ENCODE measurements around the gene MVD. TPM values are rescaled to one million over a fixed set of nuclear protein-coding genes. Genes with fewer than 3 reads are reported as not detected.

MVD gene
- total RNA-seq, 1 donor from 2014 or later = 59.0 TPM

GRCh38 chr16:88695218-88695617 is 32.3 kb upstream of the MVD start:
- no peak for DNase-seq (ENCODE audit: extremely low spot score, unreplicated experiment)
- Mint-ChIP-seq H3K27ac (no peak overlapping the region), H3K4me3 (no peak overlapping the region), H3K27me3 (peaks cover 6% of the 10 kb centered on the region), H3K36me3 (no peaks in the 10 kb centered on the region), H3K4me1 (ENCODE audit: unreplicated experiment) (no peaks in the 10 kb centered on the region), H3K9me3 (no peaks in the 10 kb centered on the region)
- no peak for TF ChIP-seq CTCF (conservative IDR thresholded peaks at IDR 0.05)

- Mint-ChIP-seq H3K27me3 (peaks cover 8% of the 10 kb centered on the region), H3K9me3 (no peaks in the 10 kb centered on the region), H3K4me3 (no peak overlapping the region), H3K4me1 (ENCODE audit: unreplicated experiment) (no peaks in the 10 kb centered on the region), H3K27ac (no peak overlapping the region), H3K36me3 (no peaks in the 10 kb centered on the region)
- DNase-seq (ENCODE audit: extremely low spot score, unreplicated experiment) = no peak
- no peak for TF ChIP-seq CTCF (conservative IDR thresholded peaks at IDR 0.05)
Measured at GRCh38 chr16:88694221-88695087, 31.6 kb upstream of the MVD start.

- TF ChIP-seq CTCF (conservative IDR thresholded peaks at IDR 0.05) = no peak
- peaks cover 17% of the 10 kb centered on the region for H3K27me3 Mint-ChIP-seq
- no peak overlapping the region for H3K4me3 Mint-ChIP-seq
- no peaks in the 10 kb centered on the region for H3K9me3 Mint-ChIP-seq
- H3K4me1 Mint-ChIP-seq (ENCODE audit: unreplicated experiment) = no peaks in the 10 kb centered on the region
- no peak overlapping the region for H3K27ac Mint-ChIP-seq
- DNase-seq (ENCODE audit: extremely low spot score, unreplicated experiment) = no peak
- no peaks in the 10 kb centered on the region for H3K36me3 Mint-ChIP-seq
Measured at GRCh38 chr16:88693420-88694177, 30.7 kb upstream of the MVD start.

GRCh38 chr16:88692861-88693260 is 30.0 kb upstream of the MVD start:
- H3K4me3 Mint-ChIP-seq = no peak overlapping the region
- no peak overlapping the region for H3K27ac Mint-ChIP-seq
- no peaks in the 10 kb centered on the region for H3K4me1 Mint-ChIP-seq (ENCODE audit: unreplicated experiment)
- TF ChIP-seq CTCF (conservative IDR thresholded peaks at IDR 0.05) = no peak
- no peak for DNase-seq (ENCODE audit: extremely low spot score, unreplicated experiment)
- H3K27me3 Mint-ChIP-seq = peaks cover 24% of the 10 kb centered on the region
- no peaks in the 10 kb centered on the region for H3K36me3 Mint-ChIP-seq
- H3K9me3 Mint-ChIP-seq = no peaks in the 10 kb centered on the region

GRCh38 chr16:88691924-88692560 is 29.2 kb upstream of the MVD start:
- Mint-ChIP-seq H3K4me1 (ENCODE audit: unreplicated experiment) (no peaks in the 10 kb centered on the region), H3K9me3 (no peaks in the 10 kb centered on the region), H3K27ac (no peak overlapping the region), H3K36me3 (no peaks in the 10 kb centered on the region), H3K27me3 (peaks cover 25% of the 10 kb centered on the region), H3K4me3 (no peak overlapping the region)
- no peak for DNase-seq (ENCODE audit: extremely low spot score, unreplicated experiment)
- TF ChIP-seq CTCF (conservative IDR thresholded peaks at IDR 0.05) = no peak
